ENCODE data around the gene STYXL2.
A peak's percentile ranks its signal among the peaks of the same experiment; 100 is the strongest.

Gene STYXL2

GRCh38 chr1:167122121-167122480 lies 28.2 kb downstream of the STYXL2 start:
- no peaks in the 10 kb centered on the region for H3K9me3 ChIP-seq (ENCODE audit: insufficient read depth, low read depth, low read length)
- H2BK5ac ChIP-seq (ENCODE audit: low read depth, low read length, poor library complexity), result no peak overlapping the region
- H2BK12ac ChIP-seq (ENCODE audit: low read length), result no peak overlapping the region
- no peak overlapping the region for H3K14ac ChIP-seq (ENCODE audit: low read length)
- no peak for DNase-seq
- no peaks in the 10 kb centered on the region for H3K79me2 ChIP-seq (ENCODE audit: control insufficient read depth, insufficient read depth, low read length, poor library complexity)
- no peak overlapping the region for H3K4me2 ChIP-seq (ENCODE audit: low read length)
- no peak overlapping the region for H2AFZ ChIP-seq (ENCODE audit: insufficient read depth, low read length, poor library complexity)
- H3K27ac ChIP-seq (ENCODE audit: low read depth, low read length), result no peak overlapping the region
- H3K79me1 ChIP-seq (ENCODE audit: low read length), result peaks cover 16% of the 10 kb centered on the region
- no peak overlapping the region for H3K23ac ChIP-seq (ENCODE audit: low read length)
- no peak overlapping the region for H4K91ac ChIP-seq (ENCODE audit: low read depth, low read length)
- H3K4ac ChIP-seq (ENCODE audit: low read depth, low read length), result no peak overlapping the region
- H2AK5ac ChIP-seq (ENCODE audit: low read length), result no peak overlapping the region
- no peak overlapping the region for H3K4me3 ChIP-seq (ENCODE audit: low read depth, low read length)
- peaks cover 17 to 27% of the 10 kb centered on the region in 2 experiments for H3K4me1 ChIP-seq (ENCODE audit: control insufficient read depth in 1 of 2, insufficient read depth in 2 of 2, low read length in 2 of 2)
- H3K18ac ChIP-seq (ENCODE audit: low read length), result no peak overlapping the region
- H4K12ac ChIP-seq (ENCODE audit: low read depth, low read length), result no peak overlapping the region
- no peak overlapping the region for H4K8ac ChIP-seq (ENCODE audit: low read depth, low read length)
- H2BK120ac ChIP-seq (ENCODE audit: insufficient read depth, low read length, poor library complexity), result no peak overlapping the region
- H3K9ac ChIP-seq (ENCODE audit: low read length), result no peak overlapping the region
- no CpG with 5 or more reads among the region's 5 CpGs for WGBS (ENCODE audit: extremely low coverage, insufficient coverage, insufficient read length)
- H3K36me3 ChIP-seq (ENCODE audit: control insufficient read depth in 1 of 2, insufficient read depth in 2 of 2, low read length in 2 of 2), result no peaks in the 10 kb centered on the region
- no peaks in the 10 kb centered on the region for H3K27me3 ChIP-seq (ENCODE audit: insufficient read depth, low read length)

GRCh38 chr1:167122568-167122967 lies 28.7 kb downstream of the STYXL2 start:
- H4K12ac ChIP-seq (ENCODE audit: low read depth, low read length), result no peak overlapping the region
- H2BK12ac ChIP-seq (ENCODE audit: low read length), result no peak overlapping the region
- no peak overlapping the region for H2AFZ ChIP-seq (ENCODE audit: insufficient read depth, low read length, poor library complexity)
- no peaks in the 10 kb centered on the region for H3K9me3 ChIP-seq (ENCODE audit: insufficient read depth, low read depth, low read length)
- H3K36me3 ChIP-seq (ENCODE audit: control insufficient read depth in 1 of 2, insufficient read depth in 2 of 2, low read length in 2 of 2), result no peaks in the 10 kb centered on the region
- no peak overlapping the region for H3K18ac ChIP-seq (ENCODE audit: low read length)
- no peak overlapping the region for H3K9ac ChIP-seq (ENCODE audit: low read length)
- H2AK5ac ChIP-seq (ENCODE audit: low read length), result no peak overlapping the region
- peaks cover 14% of the 10 kb centered on the region for H3K79me1 ChIP-seq (ENCODE audit: low read length)
- peak; percentile 65 to 77 for DNase-seq
- no CpG with 5 or more reads among the region's 4 CpGs for whole genome bisulfite sequencing (ENCODE audit: extremely low coverage, insufficient coverage, insufficient read length)
- no peak overlapping the region for H3K4me3 ChIP-seq (ENCODE audit: low read depth, low read length)
- H2BK120ac ChIP-seq (ENCODE audit: insufficient read depth, low read length, poor library complexity), result no peak overlapping the region
- no peak overlapping the region for H4K8ac ChIP-seq (ENCODE audit: low read depth, low read length)
- H3K4me2 ChIP-seq (ENCODE audit: low read length), result no peak overlapping the region
- no peak overlapping the region for H4K91ac ChIP-seq (ENCODE audit: low read depth, low read length)
- H3K4me1 ChIP-seq (ENCODE audit: control insufficient read depth in 1 of 2, insufficient read depth in 2 of 2, low read length in 2 of 2), result peaks cover 15 to 25% of the 10 kb centered on the region in 2 experiments
- no peak overlapping the region for H3K27ac ChIP-seq (ENCODE audit: low read depth, low read length)
- H3K27me3 ChIP-seq (ENCODE audit: insufficient read depth, low read length), result no peaks in the 10 kb centered on the region
- H2BK5ac ChIP-seq (ENCODE audit: low read depth, low read length, poor library complexity), result no peak overlapping the region
- no peak overlapping the region for H3K14ac ChIP-seq (ENCODE audit: low read length)
- no peaks in the 10 kb centered on the region for H3K79me2 ChIP-seq (ENCODE audit: control insufficient read depth, insufficient read depth, low read length, poor library complexity)
- no peak overlapping the region for H3K4ac ChIP-seq (ENCODE audit: low read depth, low read length)
- H3K23ac ChIP-seq (ENCODE audit: low read length), result no peak overlapping the region

DNA sequence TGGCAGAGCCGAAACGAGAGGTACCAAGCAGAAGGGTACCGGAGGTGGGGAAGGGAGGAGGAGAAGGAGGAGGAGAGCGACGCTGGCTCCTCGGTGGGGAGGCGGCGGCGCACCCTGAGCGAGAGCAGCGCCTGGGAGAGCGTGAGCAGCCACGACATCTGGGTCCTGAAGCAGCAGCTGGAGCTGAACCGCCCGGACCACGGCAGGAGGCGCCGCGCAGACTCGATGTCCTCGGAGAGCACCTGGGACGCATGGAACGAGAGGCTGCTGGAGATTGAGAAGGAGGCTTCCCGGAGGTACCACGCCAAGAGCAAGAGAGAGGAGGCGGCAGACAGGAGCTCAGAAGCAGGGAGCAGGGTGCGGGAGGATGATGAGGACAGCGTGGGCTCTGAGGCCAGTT lies 32.4 kb downstream of the STYXL2 start:
- Histone ChIP-seq H3K36me3 (ENCODE audit: control insufficient read depth in 1 of 2, insufficient read depth in 2 of 2, low read length in 2 of 2) (no peaks in the 10 kb centered on the region), H3K79me2 (ENCODE audit: control insufficient read depth, insufficient read depth, low read length, poor library complexity) (no peaks in the 10 kb centered on the region), H3K27me3 (ENCODE audit: insufficient read depth, low read length) (no peaks in the 10 kb centered on the region), H3K4me3 (ENCODE audit: low read depth, low read length) (no peak overlapping the region), H2BK120ac (ENCODE audit: insufficient read depth, low read length, poor library complexity) (no peak overlapping the region), H2BK5ac (ENCODE audit: low read depth, low read length, poor library complexity) (no peak overlapping the region), H3K18ac (ENCODE audit: low read length) (no peak overlapping the region), H2AK5ac (ENCODE audit: low read length) (peak overlapping the region; percentile 23), H3K4me2 (ENCODE audit: low read length) (no peak overlapping the region), H4K12ac (ENCODE audit: low read depth, low read length) (no peak overlapping the region), H4K91ac (ENCODE audit: low read depth, low read length) (no peak overlapping the region), H3K4ac (ENCODE audit: low read depth, low read length) (no peak overlapping the region), H2AFZ (ENCODE audit: insufficient read depth, low read length, poor library complexity) (no peak overlapping the region), H2BK12ac (ENCODE audit: low read length) (no peak overlapping the region), H3K23ac (ENCODE audit: low read length) (no peak overlapping the region), H3K9ac (ENCODE audit: low read length) (no peak overlapping the region), H3K9me3 (ENCODE audit: insufficient read depth, low read depth, low read length) (peaks cover 3% of the 10 kb centered on the region), H3K4me1 (ENCODE audit: control insufficient read depth in 1 of 2, insufficient read depth in 2 of 2, low read length in 2 of 2) (peaks cover under 1 to 7% of the 10 kb centered on the region in 2 experiments), H3K14ac (ENCODE audit: low read length) (no peak overlapping the region), H4K8ac (ENCODE audit: low read depth, low read length) (no peak overlapping the region), H3K79me1 (ENCODE audit: low read length) (peaks cover 3% of the 10 kb centered on the region), H3K27ac (ENCODE audit: low read depth, low read length) (no peak overlapping the region)
- no CpG with 5 or more reads among the region's 28 CpGs for WGBS (ENCODE audit: extremely low coverage, insufficient coverage, insufficient read length)
- DNase-seq, result no peak

GRCh38 chr1:167126811-167127210 lies 32.9 kb downstream of the STYXL2 start:
- Histone ChIP-seq H3K4me1 (ENCODE audit: control insufficient read depth in 1 of 2, insufficient read depth in 2 of 2, low read length in 2 of 2) (peaks cover 0 to 2% of the 10 kb centered on the region in 2 experiments), H2BK5ac (ENCODE audit: low read depth, low read length, poor library complexity) (no peak overlapping the region), H3K27me3 (ENCODE audit: insufficient read depth, low read length) (no peaks in the 10 kb centered on the region), H3K14ac (ENCODE audit: low read length) (no peak overlapping the region), H3K36me3 (ENCODE audit: control insufficient read depth in 1 of 2, insufficient read depth in 2 of 2, low read length in 2 of 2) (no peaks in the 10 kb centered on the region), H3K79me1 (ENCODE audit: low read length) (no peaks in the 10 kb centered on the region), H2AFZ (ENCODE audit: insufficient read depth, low read length, poor library complexity) (no peak overlapping the region), H3K18ac (ENCODE audit: low read length) (no peak overlapping the region), H4K91ac (ENCODE audit: low read depth, low read length) (no peak overlapping the region), H2AK5ac (ENCODE audit: low read length) (no peak overlapping the region), H3K23ac (ENCODE audit: low read length) (no peak overlapping the region), H4K12ac (ENCODE audit: low read depth, low read length) (no peak overlapping the region), H2BK120ac (ENCODE audit: insufficient read depth, low read length, poor library complexity) (no peak overlapping the region), H3K9ac (ENCODE audit: low read length) (no peak overlapping the region), H4K8ac (ENCODE audit: low read depth, low read length) (no peak overlapping the region), H3K4me3 (ENCODE audit: low read depth, low read length) (no peak overlapping the region), H2BK12ac (ENCODE audit: low read length) (no peak overlapping the region), H3K79me2 (ENCODE audit: control insufficient read depth, insufficient read depth, low read length, poor library complexity) (no peaks in the 10 kb centered on the region), H3K9me3 (ENCODE audit: insufficient read depth, low read depth, low read length) (peaks cover 3% of the 10 kb centered on the region), H3K27ac (ENCODE audit: low read depth, low read length) (no peak overlapping the region), H3K4me2 (ENCODE audit: low read length) (no peak overlapping the region), H3K4ac (ENCODE audit: low read depth, low read length) (no peak overlapping the region)
- no CpG with 5 or more reads among the region's 17 CpGs for WGBS (ENCODE audit: extremely low coverage, insufficient coverage, insufficient read length)
- DNase-seq, result no peak

Data from trophoblast cell (in vitro differentiated cells and primary cell).